CD4-positive, alpha-beta T cell treated with Interleukin-6 at 100 ng/mL for 8 hours (primary cell): ENCODE data around the gene TTLL12.

Experiments
- DNase-seq: peaks from one replicate; pipeline ENCODE4 v3.0.0-alpha.2; 2020; ENCODE audit warnings: mixed read lengths, low spot score

TTLL12 gene

DNA sequence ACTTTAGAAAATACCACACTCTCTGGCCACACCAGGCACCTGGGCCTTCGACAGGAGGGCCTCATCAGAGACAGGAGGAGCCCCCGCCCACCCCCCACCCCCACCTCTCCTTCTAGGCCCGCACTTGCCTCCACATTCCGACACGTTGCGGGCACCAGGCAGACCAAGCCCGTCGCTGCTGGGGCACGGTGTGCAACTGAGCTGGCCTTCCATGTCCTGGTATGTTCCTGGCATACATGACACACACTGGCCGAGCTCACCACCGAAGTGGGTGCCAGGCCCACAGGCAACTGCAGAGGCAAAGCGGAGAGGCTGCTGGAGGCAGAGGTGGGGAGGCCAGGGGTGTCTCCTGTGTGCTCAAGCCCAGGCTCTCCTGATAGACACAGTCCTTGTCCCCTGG, 27.0 kb upstream of the TTLL12 start:
- no peak for DNase-seq

DNA sequence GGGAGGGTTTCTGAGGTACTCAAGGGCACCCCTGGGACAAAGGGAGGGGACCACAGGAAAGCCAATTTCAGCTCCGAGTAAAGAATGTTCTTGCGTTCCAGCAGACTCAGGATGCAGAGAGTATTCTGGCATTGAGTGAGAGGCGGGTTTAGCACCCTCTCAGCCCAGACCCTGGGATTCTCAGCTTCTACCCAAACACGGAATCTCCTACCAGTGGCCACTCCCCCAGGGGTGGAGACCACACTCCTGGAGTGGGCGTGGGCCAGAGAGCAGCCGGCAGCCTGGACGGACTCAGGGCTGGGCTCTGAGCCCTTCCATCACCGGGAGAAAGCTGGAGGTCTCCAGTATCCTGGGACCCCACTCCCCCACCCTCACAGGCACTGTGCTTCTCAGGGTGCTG, 26.1 kb upstream of the TTLL12 start:
- no peak for DNase-seq

DNA sequence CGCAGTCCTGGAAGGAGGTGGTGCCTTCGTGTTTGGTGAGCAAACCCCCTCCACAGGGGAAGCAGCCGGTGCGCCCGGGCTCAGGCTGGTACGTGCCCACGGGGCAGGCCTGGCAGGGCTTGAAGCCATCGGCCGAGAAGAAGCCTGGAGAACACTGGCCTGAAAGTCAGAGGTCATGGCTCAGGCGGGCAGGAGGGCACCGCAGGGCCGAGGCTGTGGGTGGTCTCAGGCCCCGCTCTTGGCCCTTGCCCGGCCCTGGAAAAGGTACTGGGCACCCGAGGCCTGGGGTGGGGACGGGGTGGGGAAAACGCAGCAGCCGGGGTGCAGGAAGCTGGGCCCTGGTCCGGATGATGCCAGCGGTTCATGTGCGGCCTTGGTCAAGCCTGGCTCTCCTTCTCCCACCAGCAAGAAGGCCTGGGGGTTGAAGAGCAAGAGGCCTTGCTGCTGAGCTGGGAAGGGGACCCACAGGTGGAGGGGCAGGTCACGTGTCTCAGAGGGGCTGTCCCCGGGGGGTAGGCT, 25.6 kb upstream of the TTLL12 start:
- DNase-seq: no peak

DNA sequence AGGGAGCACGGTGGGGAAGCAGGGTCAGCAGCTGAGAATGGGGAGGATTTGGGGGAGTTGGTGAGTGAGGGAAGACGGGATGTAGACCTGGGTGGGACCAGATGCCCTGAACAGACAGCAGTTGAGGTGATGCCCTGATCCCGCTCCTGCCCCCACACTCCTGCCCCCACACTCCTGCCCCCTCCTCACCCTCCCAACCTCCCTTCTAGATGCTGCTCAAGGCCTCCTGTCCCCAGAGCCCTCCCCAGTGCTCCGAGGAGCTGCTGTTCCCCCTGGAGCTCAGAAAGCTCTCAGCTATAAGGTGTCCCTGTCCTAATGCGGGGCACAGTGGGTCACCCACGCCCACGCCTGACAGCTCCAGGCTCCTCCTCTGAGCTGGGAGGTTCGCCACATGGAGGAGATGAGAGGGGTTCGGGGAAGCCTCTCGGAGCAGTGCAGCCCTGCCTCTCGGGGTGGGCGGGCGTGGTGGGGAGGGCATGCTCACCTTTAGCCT, 25.1 kb upstream of the TTLL12 start:
- no peak for DNase-seq

DNA sequence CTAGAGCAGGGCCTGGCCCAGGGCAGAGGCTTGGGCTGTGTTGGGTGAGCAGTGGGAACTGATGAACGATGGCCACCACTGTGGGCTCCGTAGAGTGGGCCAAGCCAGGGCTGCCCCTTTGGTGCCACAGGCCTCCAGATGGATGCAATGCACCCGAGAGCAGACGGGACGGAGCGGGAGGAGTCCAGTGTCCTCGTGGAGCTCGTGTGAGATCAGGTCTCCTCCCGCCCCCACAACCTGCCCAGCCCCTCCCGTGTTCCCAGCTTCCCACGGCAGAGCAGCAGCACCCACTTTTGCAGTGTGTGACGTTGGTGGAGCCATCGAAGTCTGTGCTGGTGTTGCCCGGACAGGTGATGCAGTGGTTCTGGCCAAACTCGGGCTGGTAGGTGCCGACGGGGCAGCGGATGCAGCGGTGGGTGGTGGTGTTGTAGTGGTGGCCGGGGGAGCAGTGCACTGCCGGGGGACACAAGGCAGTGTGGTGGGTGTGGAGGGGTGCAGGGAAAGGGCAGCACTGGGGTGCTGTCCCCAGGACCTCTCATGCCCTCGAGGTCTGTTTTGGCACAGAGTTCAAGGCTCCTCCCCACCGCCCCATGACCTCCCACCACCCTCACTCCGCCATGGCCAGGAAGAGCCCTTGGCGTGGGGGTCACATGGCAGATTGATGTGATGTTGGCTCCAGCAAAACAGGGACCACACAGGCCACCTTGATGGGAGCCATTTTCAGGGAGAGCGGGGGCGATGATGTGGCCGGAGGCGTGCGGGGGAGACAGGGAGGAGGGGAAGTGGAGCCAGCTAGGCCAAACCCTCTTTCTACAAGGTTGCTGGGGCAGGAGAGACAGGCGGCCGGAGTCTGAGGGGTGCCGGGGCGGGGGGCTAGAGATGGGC, 23.9 kb upstream of the TTLL12 start:
- no peak for DNase-seq

DNA sequence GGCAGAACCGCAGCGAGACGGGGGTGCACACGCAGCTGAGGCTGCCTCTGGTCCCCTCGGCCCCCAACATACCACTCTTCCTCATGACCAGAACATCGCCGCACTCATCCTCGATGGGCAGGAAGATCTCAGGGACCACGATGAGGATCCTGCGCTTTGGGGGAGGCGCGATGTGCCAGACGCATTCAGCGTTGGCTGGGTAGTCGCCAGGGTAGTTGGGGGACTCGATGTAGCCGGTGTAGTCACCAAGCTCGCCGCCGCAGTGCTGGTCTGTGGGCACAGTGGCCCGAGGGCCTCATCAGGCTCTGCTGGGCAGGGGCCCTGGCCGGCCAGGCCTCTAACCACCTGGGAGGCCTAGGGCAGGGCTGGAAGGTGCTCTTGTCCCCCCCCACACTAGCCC, 23.0 kb upstream of the TTLL12 start:
- DNase-seq: no peak

DNA sequence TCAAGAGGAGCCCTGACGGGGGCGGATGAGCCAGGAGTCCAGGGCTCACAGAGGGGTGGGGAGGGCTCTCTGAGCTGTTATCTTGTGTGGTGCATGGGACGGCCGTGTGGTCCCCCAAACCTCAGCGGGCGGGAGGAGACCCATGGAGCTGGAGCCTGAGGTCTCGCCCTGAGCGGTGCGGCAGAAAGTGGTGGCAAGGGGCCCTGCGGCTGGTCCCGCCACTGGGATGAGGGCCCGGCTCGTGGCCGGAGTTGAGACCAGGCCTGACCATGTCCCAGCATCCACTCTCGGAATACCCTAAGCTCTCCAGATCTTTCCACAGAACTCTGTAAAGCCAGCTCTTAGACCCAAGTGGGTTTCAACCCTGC, 22.6 kb upstream of the TTLL12 start:
- no peak for DNase-seq

DNA sequence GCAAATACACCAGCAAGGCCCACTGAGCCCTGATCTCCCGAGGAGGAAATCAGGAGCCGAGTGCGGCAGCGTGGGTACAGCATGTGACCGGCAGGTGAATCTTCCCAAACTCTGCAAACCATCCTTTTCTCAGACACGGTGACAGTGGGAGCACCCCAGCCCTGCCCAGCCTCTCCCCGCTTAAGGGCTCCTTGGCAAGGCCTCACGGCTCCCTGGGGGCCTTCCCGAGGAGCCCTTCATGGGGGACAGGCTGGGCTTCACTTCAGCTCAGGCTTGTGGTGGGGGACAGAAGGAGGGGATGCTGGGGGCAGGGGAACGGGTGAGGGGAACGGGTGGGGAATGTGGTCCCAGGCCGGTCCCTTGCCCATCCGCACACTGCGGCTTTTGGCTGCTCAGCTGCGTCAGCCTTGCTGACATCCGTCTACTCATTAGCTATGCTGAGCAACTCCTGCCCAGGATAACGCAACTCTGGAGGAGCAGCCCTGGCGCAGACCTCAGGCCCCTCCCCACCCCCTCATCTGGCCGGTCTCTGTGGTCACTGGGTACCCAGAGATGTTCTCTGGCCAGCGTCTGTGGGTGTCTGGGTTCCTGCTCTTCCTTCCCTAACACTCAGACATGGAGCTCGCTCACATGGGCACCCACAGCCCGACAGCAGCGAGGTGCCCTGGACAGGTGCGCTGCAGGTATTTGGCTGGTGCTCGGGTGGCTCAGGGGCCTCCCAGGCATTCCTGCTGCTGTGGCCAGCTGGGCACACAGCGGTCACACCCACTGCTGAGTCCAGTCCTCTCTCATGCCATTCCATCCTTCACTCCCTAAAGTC, 22.0 kb upstream of the TTLL12 start:
- DNase-seq: no peak

DNA sequence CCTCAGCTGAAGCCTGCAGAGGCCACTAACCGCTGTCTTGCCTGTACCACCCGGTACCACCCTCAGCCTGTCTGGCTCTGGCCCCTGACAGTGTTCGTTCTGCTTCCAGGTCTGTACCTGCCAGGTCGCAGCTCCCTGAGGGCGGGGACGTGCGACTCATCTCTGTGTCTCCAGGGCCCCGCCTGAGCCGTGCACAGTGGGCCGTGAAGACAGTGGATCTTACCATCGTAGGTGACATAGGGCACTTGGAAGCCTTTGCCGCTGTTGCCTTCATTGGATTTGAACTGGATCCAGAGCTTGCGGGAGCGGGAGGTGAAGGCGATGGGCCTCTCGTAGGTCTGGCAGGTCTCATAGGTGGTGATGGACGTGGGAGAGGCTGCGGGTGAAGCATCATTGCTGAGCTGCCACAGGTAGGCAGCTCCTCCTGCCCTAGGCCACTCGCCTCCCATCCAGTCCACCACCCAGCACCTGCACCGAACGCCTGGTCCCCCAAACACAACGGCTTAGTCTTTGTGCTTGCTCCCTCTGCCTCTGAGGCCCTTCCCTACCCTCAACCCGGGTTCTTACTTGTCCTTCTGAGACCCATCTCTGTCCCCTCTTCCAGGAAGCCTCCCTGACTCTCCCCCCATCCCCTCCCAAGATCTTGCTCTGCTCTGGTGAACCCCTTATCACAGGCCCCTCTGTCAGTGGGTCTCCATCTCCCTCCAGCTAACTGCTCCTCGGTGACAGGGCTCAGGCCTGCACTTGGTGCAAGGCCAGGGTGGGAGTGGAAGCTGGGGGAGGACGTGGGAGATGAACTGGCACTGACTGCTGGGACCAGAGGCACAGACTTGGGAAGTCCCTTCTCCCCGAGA, 21.1 kb upstream of the TTLL12 start:
- no peak for DNase-seq

DNA sequence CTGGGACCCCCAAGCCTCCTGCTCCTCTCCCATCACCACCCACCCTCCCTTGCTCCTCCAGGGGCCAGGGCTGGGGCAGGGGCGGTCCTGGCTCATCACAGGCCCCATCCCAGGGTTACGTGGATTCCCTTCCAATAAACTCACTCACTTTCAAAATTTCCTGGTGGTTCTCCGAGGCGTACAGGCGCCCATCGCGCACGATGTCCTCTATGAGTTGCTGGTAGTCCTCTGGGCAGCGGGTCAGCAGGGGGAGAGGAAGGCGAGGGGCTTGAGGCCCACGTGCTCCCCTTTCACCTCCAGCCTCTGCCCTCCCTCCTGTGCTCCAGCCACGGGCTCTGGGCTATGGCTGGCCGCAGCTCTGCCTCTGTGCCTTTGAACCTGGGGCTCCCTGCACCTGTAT, 20.5 kb upstream of the TTLL12 start:
- DNase-seq: no peak

DNA sequence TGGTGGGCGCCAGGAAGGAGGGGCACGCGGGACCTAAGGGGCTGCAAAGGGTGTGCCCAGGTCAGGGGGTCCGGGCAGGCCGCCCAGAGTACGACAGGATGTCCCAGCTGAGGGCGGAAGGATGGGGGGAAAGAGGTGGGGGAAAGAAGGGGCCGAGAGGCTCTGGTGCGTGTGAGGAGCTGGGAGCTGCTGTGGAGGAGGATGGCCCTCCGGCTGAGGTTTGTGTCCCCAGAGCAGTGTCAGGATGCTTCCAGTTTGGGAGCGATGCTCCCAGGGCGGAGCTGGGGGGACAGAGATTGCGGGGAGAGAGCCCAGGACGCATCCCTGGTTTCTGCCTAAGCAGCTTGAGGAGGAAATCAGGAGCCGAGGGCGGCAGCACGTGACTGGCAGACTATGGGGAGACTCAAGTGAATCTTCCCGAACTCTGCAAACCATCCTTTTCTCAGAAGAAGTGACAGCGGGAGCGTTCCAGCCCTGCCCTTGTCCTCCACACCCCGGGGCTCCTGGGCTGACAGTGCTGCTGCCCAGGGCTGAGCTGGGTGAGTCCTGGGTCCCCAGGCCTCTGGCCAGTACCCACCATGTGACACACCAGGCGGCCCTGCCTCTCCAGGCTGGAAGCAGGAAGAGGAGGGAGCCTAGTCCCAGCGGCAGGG, 19.7 kb upstream of the TTLL12 start:
- no peak for DNase-seq

DNA sequence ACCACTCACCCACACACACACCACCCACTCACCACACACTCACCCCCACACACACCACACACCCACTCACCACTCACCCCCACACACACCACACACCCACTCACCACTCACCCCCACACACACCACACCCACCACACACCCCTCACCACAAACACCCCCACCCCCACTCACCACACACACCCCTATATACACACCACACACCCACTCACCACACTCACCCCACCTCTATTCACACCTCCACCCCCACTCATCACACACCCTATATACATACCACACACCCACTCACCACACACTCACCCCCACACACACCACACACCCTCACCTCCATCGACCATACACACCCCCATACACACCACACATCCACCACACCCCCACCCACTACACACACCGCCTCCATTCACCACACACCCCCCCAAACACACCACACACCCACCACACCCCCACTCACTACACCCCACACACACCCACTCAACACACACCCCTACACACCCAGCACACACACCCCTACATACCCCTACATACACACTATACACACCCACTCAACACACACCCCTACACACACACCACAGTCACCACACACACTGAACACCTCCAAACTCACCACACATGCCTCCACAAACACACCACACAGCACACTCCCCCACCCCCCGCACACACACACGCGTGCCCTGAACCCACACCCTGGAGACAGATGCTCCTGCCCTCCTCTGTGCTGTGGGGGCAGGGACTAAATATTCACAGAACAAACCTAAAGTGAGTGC, 19.0 kb upstream of the TTLL12 start:
- DNase-seq: no peak

DNA sequence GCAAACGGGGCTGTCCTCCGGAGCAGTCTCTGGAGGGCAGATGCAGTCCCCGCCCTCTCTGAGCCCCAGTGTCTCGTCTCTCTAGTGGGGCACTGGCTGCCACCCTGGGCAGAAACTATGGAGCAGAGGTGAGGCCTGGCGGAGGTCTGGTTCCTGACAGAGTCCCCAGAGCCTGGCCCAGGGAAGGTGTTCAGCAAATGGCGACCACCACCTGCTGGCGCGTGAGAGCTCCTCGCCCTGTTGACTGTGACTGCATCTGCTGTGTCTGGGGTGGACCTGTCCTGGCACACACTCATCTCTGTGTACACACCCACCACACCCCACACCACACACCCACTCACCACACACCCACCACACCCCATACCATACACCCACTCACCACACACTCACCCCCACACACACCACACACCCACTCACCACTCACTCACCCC, 18.3 kb upstream of the TTLL12 start:
- no peak for DNase-seq

DNA sequence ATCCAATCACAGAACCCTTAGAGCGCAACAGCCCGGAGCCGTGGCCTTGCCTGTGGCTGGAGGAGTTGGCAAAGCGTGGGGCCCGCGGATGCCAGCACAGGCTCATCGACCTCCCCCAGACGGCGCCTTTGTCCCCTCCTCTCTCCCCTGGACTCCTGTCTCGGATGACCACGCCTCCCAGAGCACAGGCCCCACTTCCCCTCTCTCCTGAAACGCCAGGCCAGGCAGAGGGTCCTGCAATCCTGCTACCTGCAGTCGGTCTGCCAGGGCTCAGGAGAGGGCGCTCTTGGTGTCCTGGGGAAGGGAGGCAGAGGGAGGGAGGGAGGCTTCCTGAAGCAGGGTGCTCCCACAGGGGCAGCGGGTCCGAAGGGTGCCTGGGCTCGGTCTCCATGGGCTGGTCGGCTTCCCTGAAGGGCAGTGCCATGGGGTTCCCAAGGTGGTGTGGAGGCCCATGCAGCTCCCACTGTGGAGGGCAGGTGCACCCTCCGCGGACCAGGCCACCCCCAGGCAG, 16.6 kb upstream of the TTLL12 start:
- no peak for DNase-seq

DNA sequence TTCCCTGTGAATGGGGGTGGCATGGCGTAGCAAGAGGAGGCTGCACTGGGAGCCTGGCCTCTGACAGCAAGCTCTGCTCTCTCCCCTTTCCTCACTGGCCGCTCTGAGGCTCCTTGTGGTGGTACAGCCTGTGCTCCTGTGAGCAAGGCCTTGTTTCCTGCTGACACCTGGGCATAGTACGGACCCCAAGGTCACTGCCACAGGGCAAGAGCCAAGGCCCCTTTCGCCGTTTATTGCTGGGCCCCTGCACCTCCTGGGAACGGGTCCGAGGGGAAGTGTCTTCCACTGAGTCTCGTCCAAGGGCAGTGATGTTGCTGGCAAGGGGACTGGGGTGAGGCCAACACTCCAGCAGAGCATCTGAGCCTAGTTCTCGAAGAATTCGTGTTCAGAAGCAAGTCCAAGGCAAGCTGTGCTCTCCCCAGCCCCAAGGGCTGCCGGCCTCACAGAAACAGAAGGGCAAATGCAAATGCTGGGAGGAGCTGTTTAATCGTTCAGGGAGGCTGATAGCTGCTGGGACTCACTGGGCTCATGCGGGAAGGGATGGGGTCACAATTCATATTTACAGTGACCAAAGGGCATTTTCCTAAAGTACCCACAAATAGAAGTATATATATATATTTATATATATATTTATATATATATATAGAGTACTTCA, 15.9 kb upstream of the TTLL12 start:
- no peak for DNase-seq

DNA sequence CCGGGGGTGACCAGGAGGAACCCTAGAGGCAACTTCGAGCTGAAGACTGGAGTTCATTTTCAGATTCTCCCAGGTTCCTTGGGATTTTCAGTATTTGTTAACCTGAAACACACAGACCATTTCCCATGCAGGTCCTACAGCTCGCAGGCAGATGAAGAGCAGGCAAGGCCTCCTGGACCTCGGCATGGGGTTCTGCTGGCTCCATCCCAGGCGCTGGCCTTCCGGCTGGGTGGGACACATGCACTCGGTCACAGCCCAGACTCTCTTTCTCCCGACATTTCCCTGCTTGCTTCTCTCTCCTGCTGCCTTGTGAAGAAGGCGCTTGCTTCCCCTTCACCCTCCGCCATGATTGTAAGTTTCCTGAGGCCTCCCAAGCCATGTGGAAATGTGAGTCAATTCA, 15.4 kb upstream of the TTLL12 start:
- no peak for DNase-seq

DNA sequence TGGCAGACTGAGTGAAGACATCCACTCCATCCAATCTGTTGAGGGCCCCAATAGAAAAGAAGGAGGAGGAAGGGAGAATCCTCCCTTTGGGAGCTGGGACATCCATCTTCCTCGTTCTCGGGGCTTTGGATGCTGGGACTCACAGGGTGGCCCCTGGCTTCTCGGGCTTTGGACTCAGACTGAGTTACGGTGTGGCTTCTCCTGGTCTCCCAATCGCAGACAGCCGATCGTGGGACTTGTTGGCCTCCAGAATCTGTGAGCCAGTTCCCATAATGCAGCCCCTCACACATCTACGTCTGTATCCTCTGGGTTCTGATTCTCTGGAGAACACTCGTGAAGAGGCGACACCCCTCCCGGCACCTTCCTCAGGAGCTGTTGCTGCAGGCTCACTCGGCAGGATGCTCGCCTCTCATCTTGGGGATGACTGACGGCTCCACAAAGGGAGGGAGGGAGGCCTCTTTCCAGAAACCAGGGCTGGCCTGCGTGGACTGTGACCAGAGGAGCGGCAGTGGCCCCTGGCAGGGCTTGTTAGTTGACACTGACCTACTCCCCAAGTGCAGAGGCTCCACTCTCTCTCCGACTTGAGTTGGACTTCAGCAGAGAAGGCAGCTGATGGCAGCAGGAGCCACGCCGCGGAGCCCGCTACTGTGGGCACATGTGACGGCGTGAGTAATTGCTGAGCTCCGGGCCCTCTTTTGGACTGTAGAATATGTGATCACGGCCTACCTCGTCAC, 14.7 kb upstream of the TTLL12 start:
- DNase-seq: no peak

DNA sequence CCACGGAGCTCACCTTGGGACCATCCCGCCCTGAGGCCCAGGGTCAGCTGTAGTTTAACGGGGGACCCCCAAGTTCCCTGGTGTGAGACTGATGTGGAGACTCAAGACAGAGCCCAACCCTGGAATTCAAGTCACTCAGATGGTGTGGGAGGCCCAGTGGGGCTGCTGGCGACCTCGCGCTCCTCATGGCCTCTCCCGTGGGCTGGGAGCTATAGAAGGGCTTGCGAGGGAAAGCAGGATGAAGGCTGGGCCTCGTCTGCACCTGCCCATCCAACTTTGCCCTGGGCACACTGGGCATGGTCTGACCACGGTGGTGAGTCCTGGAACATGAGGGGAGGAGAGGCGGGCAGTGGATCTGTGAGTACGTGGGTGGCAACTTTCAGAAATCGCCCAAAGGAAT, 13.6 kb upstream of the TTLL12 start:
- DNase-seq: no peak

DNA sequence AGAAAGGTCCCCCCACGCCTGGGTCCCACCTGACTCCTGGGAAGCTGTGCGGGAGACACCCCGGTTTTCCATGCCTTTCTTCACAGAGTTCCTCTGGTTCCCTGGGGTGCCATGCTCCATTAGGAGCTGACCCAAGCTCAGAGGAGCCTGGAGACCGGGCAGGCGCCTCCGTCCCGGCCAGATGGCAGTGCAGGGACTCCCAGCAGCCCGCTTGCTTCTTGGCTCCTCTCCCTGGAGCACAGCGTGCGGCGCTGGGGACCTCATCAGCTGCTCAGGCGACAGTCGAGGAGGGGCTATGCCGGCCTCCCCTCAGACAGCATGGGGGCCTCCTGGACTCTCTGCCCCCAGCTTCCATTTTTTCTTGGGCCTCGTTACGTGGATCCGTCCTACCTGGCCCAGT, 13.1 kb upstream of the TTLL12 start:
- no peak for DNase-seq
